RWPE1 (cell line): Measurements from ENCODE around the gene ZNF621.
A peak's percentile ranks its signal among the peaks of the same experiment; 100 is the strongest.

Source experiments
- CTCF ChIA-PET: fragments of 350-600 bp; sonication (Branson Sonifier 250); formaldehyde crosslinking; extraction: SDS; loops from one replicate; lab custom pipeline; 2021; lab: Yijun Ruan, JAX
- POLR2A ChIA-PET: fragments of 400-600 bp; formaldehyde crosslinking; extraction: SDS; loops from one replicate; lab custom pipeline; 2020; ENCODE audit warnings: antibody characterized with exemption; ENCODE audit not compliant: low non-redundant PET; lab: Yijun Ruan, JAX
- DNase-seq: peaks from one replicate; pipeline ENCODE4 v3.0.0; 2012; ENCODE audit warnings: low spot score
- H3K27ac ChIP-seq: fragments of 450-650 bp; 2 replicates; pipeline ENCODE4 v1.5.1; 2017
- CTCF ChIP-seq: fragments of 450-650 bp; conservative IDR thresholded peaks from 2 replicates; pipeline ENCODE4 v1.5.1; 2017; ENCODE audit warnings: low read depth, mild to moderate bottlenecking

ZNF621 gene

DNA sequence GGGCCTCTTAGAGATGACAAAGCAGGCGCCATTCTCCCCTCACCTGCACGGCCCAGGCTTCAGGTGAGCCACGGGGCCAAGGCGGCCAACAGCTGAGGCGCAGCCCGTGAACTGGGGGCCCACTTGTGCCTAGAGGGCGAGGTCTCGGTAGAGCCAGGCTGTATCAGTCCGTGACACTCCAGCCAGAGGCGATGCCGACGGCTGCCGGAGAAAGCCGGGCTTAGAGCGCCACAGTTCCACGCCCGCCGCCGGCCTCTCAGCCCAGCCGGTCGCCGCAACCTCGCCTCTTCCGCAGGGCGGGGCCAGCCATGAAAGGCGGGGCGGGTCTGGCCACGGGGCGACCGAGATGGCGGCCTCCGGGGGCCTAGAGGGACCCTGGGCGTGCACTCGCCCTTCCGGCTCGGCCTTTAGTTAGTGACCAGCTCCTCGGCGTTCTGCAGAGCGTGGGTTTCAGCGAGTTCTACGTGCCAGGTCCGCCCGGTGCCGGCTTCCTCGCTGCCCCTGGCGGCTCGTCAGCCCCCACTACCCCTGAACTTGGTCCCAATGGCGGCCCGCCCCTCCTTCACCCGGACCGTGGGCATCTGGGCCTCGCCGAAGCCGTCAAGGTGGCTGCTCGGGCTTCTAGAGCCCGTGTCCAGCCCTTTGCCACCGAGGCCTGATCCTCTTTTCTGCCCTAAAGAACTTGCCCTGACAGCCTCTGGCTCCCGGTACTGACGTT is at the start of gene ZNF621:
Gene ZNF621 (plus strand): TSS at position 393 of the 718 bp plus-strand sequence. CDS start 881 bp downstream, outside the sequence.
- peak within 1 kb of the TSS; percentile 80 for H3K27ac ChIP-seq
- CTCF ChIA-PET = interaction anchor here (0.6 to 0.7 kb wide), 2 partner anchors 127 to 678 kb away, joined by 3 to 4 read pairs; no protein-coding TSS in a partner anchor
- POLR2A ChIA-PET = interaction anchor here (1.5 kb wide), 1 partner anchor 68 kb away, joined by 3 read pairs; the partner anchor contains the start of gene RPL14
- no peak for TF ChIP-seq CTCF
- DNase-seq = peak; percentile 81

GRCh38 chr3:40476478-40477470 is 48.0 kb upstream of the ZNF621 start, which contains the start of gene ZNF619:
TSS of gene ZNF619 (plus strand) at chr3:40477122. CDS start at chr3:40477980, 858 bp downstream.
- ChIA-PET CTCF (interaction anchor here (0.7 kb wide), 1 partner anchor 55 kb away, joined by 3 read pairs; no protein-coding TSS in a partner anchor), POLR2A (interaction anchor here (0.5 to 0.6 kb wide), 2 partner anchors 20 to 1158 kb away, joined by 4 to 5 read pairs; no protein-coding TSS in a partner anchor)
- TF ChIP-seq CTCF = no peak
- peak within 1 kb of the TSS; percentile 63 for H3K27ac ChIP-seq
- peak; percentile 62 for DNase-seq

DNA sequence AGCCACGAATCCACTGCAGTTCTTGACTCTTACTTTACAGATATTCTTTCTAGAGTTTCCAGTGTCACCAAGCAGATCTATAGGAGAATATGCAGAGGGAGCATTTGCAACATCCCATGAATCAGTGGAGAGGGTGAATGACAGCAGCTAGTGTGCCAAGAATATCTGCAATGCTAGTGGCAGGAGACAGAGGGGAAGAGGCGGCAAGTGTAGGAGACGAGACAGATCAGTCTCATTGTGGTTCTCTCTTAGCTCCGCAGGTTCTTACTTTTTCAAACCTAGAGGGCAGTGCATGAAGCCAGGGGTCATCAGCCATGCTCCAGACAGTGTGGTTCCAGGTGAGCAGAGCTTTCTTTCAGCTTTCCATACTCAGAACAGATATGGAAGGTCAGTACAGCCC is 47.1 kb upstream of the ZNF621 start:
- ChIA-PET POLR2A (no interaction called here), CTCF (no interaction called here)
- TF ChIP-seq CTCF = no peak
- no peak overlapping the region for H3K27ac ChIP-seq
- DNase-seq = no peak

GRCh38 chr3:40487172-40487571 is 37.6 kb upstream of the ZNF621 start:
- no peak for TF ChIP-seq CTCF
- ChIA-PET CTCF (no interaction called here), POLR2A (no interaction called here)
- no peak for DNase-seq
- no peak overlapping the region for H3K27ac ChIP-seq

DNA sequence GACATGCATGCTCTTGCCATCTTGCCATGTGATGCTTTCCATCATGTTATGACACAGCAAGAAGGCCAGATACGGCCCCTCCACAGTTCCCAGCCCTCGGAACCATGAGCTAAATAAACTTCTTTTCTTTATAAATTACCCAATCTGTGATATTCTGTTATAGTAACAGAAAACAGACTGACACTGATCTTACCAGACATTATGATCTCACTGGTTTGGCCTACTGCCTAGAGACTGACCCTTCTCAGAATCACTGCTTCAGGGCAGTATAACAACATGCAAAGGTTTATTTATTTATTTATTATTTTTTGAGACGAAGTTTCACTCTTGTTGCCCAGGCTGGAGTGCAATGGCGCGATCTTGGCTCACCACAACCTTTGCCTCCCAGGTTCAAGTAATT is 33.8 kb upstream of the ZNF621 start:
- DNase-seq = no peak
- POLR2A ChIA-PET = no interaction called here
- no peak for TF ChIP-seq CTCF
- no peak overlapping the region for H3K27ac ChIP-seq
- CTCF ChIA-PET = no interaction called here

DNA sequence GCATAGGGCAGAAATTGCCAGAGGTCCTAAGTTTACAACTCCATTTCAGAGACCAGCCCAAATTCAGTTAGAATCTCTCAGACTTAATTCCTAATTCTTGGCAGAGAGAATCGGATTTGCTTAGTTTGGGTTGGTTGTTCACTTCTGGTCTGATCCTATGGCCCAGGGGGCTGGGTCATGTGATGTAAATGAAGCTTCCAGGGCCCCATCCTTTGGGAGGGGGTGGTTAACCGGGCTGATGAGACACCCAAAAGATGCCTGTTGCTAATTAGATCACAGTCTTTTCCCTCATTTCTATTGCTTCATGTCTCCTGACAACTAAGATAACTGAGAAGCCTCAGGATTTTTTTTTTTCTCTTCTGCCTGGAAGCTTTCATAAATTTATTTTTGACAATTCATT is 30.1 kb upstream of the ZNF621 start:
- POLR2A ChIA-PET = no interaction called here

More for the DNA sequence above, 30.1 kb upstream of the ZNF621 start:
- no peak overlapping the region for H3K27ac ChIP-seq
- no peak for TF ChIP-seq CTCF
- no peak for DNase-seq
- CTCF ChIA-PET = no interaction called here
